ENCODE results near the gene SUSD6. TPM values are rescaled to one million over a fixed set of nuclear protein-coding genes. Genes with fewer than 3 reads are reported as not detected.

Gene SUSD6
- total RNA-seq, 1 donor from 2014 or later, result 49.0 TPM

DNA sequence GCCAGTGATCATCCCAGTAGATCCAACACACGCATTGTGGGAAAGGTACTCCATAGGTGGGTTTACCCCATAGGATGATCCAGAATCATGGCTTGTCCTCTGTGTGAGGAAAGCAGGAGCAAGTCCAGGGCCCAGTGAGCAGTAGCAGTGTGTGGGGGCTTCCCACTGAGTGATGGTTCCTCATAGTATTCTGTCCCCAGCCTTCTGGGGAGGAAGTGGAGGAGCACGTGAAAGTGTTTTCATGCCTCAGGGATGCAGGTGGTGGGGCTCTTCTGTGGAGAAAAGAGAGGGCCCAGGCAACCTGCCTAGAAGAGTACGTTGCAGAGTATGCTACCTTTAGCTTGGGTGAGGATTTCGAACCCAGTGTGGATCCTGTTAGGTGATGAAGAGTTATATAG lies 56.5 kb downstream of the SUSD6 start:
- no peak for DNase-seq (ENCODE audit: low read depth)
- H3K36me3 ChIP-seq (ENCODE audit: control insufficient read depth, insufficient read depth, low read length), result no peaks in the 10 kb centered on the region
- H3K4me3 ChIP-seq (ENCODE audit: low read depth, low read length), result no peak overlapping the region
- TF ChIP-seq, protein P1, sequence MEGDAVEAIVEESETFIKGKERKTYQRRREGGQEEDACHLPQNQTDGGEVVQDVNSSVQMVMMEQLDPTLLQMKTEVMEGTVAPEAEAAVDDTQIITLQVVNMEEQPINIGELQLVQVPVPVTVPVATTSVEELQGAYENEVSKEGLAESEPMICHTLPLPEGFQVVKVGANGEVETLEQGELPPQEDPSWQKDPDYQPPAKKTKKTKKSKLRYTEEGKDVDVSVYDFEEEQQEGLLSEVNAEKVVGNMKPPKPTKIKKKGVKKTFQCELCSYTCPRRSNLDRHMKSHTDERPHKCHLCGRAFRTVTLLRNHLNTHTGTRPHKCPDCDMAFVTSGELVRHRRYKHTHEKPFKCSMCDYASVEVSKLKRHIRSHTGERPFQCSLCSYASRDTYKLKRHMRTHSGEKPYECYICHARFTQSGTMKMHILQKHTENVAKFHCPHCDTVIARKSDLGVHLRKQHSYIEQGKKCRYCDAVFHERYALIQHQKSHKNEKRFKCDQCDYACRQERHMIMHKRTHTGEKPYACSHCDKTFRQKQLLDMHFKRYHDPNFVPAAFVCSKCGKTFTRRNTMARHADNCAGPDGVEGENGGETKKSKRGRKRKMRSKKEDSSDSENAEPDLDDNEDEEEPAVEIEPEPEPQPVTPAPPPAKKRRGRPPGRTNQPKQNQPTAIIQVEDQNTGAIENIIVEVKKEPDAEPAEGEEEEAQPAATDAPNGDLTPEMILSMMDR (IDR thresholded peaks at IDR 0.05; ENCODE audit: insufficient read depth, low read length, poor library complexity, severe bottlenecking), result no peak
- H3K27me3 ChIP-seq (ENCODE audit: control insufficient read depth, insufficient read depth, low read length), result no peaks in the 10 kb centered on the region

GRCh38 chr14:69669375-69669774 lies 58.0 kb downstream of the SUSD6 start:
- H3K27me3 ChIP-seq (ENCODE audit: control insufficient read depth, insufficient read depth, low read length), result no peaks in the 10 kb centered on the region
- TF ChIP-seq, protein P1 (IDR thresholded peaks at IDR 0.05; ENCODE audit: insufficient read depth, low read length, poor library complexity, severe bottlenecking), result no peak
- H3K36me3 ChIP-seq (ENCODE audit: control insufficient read depth, insufficient read depth, low read length), result no peaks in the 10 kb centered on the region
- DNase-seq (ENCODE audit: low read depth), result no peak
- no peak overlapping the region for H3K4me3 ChIP-seq (ENCODE audit: low read depth, low read length)

DNA sequence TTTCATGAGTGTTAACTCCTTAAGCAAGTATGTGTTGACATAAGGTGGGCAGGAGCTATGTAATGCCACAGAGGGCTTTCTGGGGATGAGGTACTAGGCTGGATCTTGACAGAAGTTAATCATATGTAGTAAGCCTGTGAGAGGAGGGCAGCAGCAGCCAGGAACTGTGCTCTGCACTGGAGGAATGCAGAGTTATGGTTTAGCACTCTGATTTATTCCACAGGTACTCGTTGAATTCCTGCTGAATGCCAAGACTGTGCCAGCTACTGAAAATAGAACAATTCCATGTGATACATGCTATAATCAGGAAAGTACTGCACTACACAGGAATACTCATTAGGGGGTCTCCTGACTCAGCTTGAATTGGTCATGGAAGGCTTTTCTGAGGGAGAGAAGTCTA lies 58.7 kb downstream of the SUSD6 start:
- H3K4me3 ChIP-seq (ENCODE audit: low read depth, low read length), result no peak overlapping the region
- no peaks in the 10 kb centered on the region for H3K27me3 ChIP-seq (ENCODE audit: control insufficient read depth, insufficient read depth, low read length)
- no peaks in the 10 kb centered on the region for H3K36me3 ChIP-seq (ENCODE audit: control insufficient read depth, insufficient read depth, low read length)
- TF ChIP-seq, protein P1 (IDR thresholded peaks at IDR 0.05; ENCODE audit: insufficient read depth, low read length, poor library complexity, severe bottlenecking), result no peak
- no peak for DNase-seq (ENCODE audit: low read depth)

GRCh38 chr14:69671365-69672030 lies 60.1 kb downstream of the SUSD6 start:
- Histone ChIP-seq H3K36me3 (ENCODE audit: control insufficient read depth, insufficient read depth, low read length) (no peaks in the 10 kb centered on the region), H3K4me3 (ENCODE audit: low read depth, low read length) (no peak overlapping the region), H3K27me3 (ENCODE audit: control insufficient read depth, insufficient read depth, low read length) (no peaks in the 10 kb centered on the region)
- no peak for DNase-seq (ENCODE audit: low read depth)
- TF ChIP-seq, protein P1 (IDR thresholded peaks at IDR 0.05; ENCODE audit: insufficient read depth, low read length, poor library complexity, severe bottlenecking), result no peak

- Histone ChIP-seq H3K4me3 (ENCODE audit: low read depth, low read length) (no peak overlapping the region), H3K36me3 (ENCODE audit: control insufficient read depth, insufficient read depth, low read length) (no peaks in the 10 kb centered on the region), H3K27me3 (ENCODE audit: control insufficient read depth, insufficient read depth, low read length) (no peaks in the 10 kb centered on the region)
- TF ChIP-seq, protein P1 (IDR thresholded peaks at IDR 0.05; ENCODE audit: insufficient read depth, low read length, poor library complexity, severe bottlenecking), result no peak
- DNase-seq (ENCODE audit: low read depth), result no peak
Observed at GRCh38 chr14:69672356-69672755, 61.0 kb downstream of the SUSD6 start.

DNA sequence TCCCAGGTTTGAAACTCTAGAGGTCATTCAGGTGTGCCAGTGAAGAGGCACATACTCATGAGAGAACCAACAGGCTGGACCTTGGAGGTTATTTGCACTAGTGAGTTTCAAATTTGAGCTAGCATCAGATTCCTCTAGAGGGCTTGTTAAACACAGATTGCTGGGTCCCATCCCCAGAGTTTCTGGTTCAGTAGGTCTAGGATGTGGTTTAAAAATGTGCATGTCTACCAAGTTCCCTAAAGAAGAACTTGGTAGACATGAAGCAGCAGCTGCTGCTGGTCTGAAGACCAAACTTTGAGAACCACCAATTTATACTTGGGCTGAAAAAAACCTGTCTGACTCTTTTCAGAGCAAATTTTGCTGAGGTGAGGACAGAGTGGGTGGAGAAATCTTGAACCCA lies 61.7 kb downstream of the SUSD6 start:
- no peaks in the 10 kb centered on the region for H3K36me3 ChIP-seq (ENCODE audit: control insufficient read depth, insufficient read depth, low read length)
- TF ChIP-seq, protein P1 (IDR thresholded peaks at IDR 0.05; ENCODE audit: insufficient read depth, low read length, poor library complexity, severe bottlenecking), result no peak
- DNase-seq (ENCODE audit: low read depth), result no peak
- no peak overlapping the region for H3K4me3 ChIP-seq (ENCODE audit: low read depth, low read length)
- no peaks in the 10 kb centered on the region for H3K27me3 ChIP-seq (ENCODE audit: control insufficient read depth, insufficient read depth, low read length)
